WTC11 (cell line): ENCODE data around the gene CFAP251.

Experiments
- ATF1 ChIP-seq: sonication (generic); formaldehyde crosslinking; IDR thresholded peaks from 2 replicates; pipeline ENCODE4 v1.8.1; 2023; ENCODE audit warnings: mild to moderate bottlenecking, moderate library complexity, missing genetic modification reagents
- TCF7 ChIP-seq: sonication (generic); formaldehyde crosslinking; IDR thresholded peaks from 2 replicates; pipeline ENCODE4 v1.8.0; 2022; ENCODE audit warnings: mild to moderate bottlenecking, low read depth, missing genetic modification reagents, moderate library complexity
- TF ChIP-seq, protein P1 (sequence below): fragments of 200-600 bp; IDR thresholded peaks from 2 replicates; pipeline ENCODE4 v1.8.0; 2022; ENCODE audit warnings: antibody characterized with exemption

- TF ChIP-seq, protein P1, sequence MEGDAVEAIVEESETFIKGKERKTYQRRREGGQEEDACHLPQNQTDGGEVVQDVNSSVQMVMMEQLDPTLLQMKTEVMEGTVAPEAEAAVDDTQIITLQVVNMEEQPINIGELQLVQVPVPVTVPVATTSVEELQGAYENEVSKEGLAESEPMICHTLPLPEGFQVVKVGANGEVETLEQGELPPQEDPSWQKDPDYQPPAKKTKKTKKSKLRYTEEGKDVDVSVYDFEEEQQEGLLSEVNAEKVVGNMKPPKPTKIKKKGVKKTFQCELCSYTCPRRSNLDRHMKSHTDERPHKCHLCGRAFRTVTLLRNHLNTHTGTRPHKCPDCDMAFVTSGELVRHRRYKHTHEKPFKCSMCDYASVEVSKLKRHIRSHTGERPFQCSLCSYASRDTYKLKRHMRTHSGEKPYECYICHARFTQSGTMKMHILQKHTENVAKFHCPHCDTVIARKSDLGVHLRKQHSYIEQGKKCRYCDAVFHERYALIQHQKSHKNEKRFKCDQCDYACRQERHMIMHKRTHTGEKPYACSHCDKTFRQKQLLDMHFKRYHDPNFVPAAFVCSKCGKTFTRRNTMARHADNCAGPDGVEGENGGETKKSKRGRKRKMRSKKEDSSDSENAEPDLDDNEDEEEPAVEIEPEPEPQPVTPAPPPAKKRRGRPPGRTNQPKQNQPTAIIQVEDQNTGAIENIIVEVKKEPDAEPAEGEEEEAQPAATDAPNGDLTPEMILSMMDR = no peak
- no peak for TF ChIP-seq ATF1 (CRISPR knock-in tag)
- TF ChIP-seq TCF7 (CRISPR knock-in tag) = no peak
Observed at GRCh38 chr12:121888083-121888477, 30.3 kb upstream of the CFAP251 start.
